GM23248 (cell line): ENCODE measurements around the gene SDC3.
"Not testable (repeated sequence)": the region's sequence is repeated elsewhere in the genome, so short reads cannot be mapped to it uniquely, and the experiment has no call there.

Experiments
- EZH2 ChIP-seq: fragments of 200-600 bp; sonication (generic); IDR thresholded peaks from 2 replicates; pipeline ENCODE4 v1.6.1; 2018; ENCODE audit warnings: antibody characterized with exemption, mild to moderate bottlenecking; ENCODE audit not compliant: insufficient read depth, poor library complexity, severe bottlenecking
- EZH2phosphoT487 ChIP-seq: fragments of 200-600 bp; sonication (generic); IDR thresholded peaks from 2 replicates; pipeline ENCODE4 v1.6.1; 2018; ENCODE audit warnings: antibody characterized with exemption, moderate library complexity, mild to moderate bottlenecking, low read depth; ENCODE audit not compliant: insufficient read depth

GRCh38 chr1:30949487-30949838, 40.9 kb upstream of the SDC3 start:
- TF ChIP-seq EZH2phosphoT487, EZH2: not testable (repeated sequence)
